RPMI8226 (cell line): ENCODE data around the gene UBE2E3.
A peak's percentile ranks its signal among the peaks of the same experiment; 100 is the strongest.
"Not testable (repeated sequence)": the region's sequence is repeated elsewhere in the genome, so short reads cannot be mapped to it uniquely, and the experiment has no call there.

Source experiments
- DNase-seq: peaks from one replicate; pipeline ENCODE4 v3.0.0-alpha.2; 2015

UBE2E3 gene

DNA sequence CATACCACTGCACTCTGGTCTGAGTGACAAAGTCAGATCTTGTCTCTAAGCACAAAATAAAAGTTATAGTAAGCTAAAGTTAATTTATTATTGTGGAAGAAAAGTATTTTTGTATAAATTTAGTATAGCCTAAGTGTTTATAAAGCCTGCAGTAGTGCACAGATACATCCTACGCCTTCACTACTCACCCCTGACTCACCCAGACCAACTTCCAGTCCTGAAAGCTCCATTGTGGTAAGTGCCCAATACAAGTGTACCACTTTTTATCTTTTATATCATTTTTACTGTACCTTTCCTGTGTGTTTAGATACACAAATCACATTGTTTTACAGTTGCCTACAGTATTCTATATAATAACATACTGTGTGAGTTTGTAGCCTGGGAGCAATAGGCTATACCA is 57.5 kb downstream of the UBE2E3 start:
- DNase-seq, result no peak

DNA sequence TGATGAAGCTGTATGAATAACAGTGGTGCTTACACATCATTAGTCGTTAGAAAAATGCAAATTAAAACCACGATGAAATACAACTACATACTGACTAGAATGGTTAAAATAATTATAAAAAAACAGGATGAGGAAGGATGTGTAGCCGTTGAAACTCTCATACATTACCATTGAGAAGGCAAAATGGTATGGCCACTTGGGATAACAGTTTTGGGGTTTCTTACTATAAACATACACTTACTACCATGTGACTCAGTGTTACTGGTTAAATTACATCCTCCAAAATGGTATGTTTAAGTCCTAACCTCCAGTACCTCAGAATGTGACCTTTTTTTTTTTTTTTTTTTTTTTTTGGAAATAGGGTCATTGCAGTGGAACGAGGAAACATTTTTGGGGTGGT is 58.4 kb downstream of the UBE2E3 start:
- no peak for DNase-seq

DNA sequence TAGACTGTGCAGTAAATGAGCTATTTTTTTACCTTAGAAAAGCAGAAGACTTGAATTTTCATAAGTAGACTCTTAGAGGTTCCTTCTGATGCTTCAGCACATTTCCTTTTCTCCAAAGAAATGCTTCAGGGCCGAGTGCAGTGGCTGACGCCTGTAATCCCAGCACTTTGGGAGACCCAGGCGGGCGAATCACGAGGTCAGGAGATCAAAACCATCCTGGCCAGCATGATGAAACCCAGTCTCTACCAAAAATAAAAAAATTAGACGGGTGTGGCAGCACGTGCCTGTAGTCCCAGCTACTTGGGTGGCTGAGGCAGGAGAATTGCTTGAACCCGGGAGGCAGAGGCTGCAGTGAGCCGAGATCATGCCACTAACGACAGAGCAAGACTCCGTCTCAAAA is 60.4 kb downstream of the UBE2E3 start:
- not testable (repeated sequence) for DNase-seq

DNA sequence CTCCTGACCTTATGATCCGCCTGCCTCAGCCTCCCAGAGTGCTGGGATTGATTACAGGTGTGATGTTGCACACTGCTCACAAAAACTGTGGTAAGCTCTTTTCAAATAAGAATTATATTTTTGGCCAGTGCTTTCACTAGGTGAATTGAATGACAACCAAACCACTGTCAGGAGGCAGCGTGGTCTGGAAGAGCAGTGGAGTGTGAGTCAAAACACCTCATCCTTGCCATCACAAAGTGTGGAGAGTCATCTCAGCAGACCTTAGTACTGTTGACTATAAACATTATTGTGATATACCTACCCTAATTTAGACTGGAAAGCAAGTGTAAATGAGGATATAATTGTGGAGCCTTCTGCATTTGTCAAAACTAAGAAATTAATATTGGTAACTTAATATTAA is 61.3 kb downstream of the UBE2E3 start:
- DNase-seq, result no peak

DNA sequence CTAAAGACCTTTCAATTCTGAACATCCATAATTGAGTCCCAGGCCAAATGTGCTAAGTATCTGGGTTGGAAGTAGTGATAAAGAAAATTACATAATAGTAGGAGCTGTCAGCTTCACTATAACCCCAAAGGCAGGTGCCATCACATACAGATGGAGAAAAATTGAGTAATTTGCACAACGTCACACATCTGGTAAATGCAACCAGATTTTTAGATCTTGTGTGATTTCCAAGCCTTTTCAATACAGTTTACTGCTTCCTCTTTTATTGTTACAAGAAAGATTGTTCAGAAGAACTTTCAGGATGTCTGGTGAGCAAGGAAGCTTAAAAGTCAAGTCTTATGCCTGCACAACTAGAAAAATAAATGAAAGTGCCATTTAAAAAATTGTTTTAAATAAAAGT is 62.3 kb downstream of the UBE2E3 start:
- DNase-seq, result no peak

DNA sequence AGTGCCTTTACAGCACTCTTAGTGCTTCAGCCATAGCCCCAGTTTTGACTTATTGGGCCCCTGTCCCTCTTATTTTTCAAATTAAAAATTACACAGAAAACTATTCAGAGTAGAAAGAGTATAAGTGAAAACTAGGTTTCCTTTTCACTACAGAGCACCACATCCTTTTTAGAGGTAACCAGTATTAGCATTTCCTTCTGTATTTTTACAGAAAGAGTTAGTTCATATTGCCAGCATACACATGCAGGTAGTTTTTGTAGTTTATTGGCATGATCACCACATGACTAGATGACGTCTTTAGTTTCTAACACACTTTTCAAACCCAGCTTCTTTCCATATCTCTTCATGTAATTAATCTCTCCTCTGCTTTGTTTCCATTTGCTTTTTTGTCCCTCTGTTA is 66.4 kb downstream of the UBE2E3 start:
- no peak for DNase-seq

DNA sequence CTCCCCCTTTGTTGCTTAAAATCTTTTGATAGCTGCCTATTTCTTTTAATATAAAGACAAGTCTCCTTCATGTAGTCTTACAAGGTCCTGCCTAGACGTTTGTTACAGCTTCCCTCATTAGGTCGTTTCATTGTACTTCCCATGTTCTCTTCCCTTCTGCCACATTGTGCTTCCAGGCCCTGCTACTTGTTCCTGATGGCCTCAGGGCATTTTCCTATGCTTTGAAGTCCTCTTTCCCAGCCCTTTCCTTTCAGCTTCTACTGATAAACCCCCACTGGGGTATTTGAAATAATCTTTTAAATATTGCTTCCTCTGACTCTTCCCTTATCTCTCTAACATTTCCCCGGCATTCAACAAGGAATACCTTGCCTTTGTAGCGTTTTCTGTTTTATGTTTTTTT is 67.4 kb downstream of the UBE2E3 start:
- DNase-seq, result no peak

DNA sequence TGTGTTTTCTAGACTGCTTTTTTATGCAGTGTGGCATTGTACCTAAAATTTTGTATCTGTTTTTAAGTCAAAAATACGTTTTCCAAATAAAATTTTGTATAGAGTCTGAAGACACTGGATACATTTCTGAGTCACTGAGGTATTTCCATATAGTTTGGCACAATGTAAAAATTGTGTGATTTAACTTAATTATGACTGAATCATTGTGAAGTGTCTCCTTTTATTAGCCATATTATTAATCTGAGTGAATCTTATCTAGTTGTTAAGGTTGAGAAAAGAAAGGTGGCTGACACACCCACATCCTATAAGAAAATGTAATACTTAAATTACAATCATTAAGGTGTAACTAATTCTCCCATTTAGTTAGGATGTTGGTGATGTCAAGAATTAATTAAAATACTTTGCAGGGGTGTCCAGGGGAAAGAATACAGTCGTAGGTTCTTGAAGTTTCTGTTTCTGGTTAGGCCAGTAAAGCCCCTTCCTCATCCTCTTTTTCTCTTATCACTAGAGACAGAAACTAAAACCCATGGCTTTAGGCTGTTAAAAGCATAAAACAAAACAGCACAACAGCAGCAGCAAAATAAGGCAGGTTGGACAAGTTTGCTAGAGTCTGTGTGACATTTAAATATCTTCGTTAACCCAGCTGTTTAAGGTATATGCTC is 71.6 kb downstream of the UBE2E3 start:
- no peak for DNase-seq

DNA sequence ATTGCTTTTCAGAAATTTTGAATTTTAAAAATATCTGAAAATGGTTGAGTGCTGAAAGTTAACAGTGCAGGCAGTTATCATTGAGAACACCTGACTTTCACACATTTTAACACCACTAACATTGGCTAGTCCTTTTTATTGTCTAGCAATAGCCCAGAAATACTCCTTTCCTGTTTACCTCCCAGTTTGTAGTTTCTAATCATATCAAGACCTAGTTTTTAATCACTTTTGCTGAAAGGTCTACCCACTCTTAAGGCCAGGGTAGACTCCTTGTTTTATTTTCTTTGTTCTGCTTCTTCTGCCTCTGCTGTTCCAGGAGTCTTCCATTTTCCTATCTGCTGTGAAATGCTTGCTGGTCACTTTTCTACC is 72.1 kb downstream of the UBE2E3 start:
- no peak for DNase-seq

DNA sequence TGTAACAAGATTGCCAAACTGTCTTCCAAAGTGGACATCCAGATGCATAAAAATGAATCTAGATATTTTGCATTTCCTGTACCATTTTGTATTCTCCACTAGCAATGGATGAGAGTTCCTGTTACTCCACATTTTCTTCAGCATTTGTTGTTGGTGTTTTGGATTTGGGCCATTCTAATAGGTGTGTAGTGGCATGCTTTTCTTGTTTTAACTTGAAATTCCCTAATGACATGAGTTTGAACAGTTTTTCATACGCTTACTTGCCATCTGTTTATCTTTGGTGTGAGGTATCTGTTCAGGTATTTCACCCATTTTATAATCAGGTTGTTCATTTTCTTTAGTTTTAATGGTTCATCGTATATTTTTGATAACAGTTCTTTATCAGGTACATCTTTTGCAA is 73.9 kb downstream of the UBE2E3 start:
- DNase-seq, result no peak

DNA sequence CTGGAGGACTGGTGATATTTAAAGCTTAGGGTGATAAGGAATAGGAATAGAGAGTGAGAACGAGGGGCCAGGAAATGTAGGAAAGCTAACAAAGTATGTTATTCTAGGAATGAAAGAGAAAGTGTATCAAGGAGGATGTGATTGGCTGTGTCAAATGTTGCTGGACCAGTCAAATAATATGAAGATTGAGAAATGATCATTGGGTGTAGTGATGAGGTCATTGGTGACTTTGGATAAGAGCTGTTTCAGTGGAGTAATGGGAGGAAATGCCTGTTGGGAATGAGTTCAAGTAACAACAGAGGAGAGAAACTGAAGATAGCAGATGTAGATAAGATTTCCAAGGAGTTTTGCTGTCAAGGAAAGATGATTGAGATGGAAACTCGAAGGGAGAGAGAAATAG is 74.4 kb downstream of the UBE2E3 start:
- no peak for DNase-seq

DNA sequence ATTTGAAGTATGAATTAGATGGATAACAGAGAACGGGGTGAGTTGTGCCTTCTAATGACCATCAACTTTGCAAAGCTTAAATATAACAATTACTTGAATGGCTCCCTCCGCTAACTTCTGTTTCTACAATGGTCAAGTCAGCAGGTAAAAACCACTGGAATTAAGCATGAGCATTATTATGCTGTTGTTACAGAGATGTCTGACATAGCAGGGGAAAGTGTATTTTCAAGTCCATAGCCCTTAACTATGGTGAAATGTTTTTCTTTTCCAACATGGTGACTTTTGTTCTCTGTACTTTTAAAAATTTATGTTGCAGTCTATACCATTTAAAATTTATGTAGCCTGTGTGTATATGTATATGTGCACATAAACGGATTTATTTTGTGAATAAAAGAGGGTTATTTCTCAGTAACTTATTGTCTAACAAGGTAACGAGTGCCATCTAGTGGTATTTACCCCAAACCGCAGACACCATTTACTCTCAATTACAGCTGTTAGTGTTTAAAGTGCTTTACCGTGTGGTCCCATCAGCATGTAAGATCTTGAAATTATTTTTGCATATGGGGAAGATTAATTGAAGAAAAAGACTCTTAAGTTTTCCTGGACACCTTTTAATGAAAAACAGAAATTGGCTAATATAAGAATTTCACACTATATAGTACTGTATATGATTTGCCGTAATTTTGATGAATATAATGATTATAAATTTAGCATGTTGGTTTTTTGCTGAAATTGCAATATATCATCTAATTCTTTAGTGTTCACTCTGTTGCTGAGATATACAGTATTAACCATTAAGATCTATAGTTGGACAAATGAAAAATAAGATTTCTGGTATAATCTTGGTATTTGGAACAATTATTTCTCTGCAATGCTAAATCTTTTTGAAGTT is 78.2 kb downstream of the UBE2E3 start:
- DNase-seq, result peak; percentile 43

DNA sequence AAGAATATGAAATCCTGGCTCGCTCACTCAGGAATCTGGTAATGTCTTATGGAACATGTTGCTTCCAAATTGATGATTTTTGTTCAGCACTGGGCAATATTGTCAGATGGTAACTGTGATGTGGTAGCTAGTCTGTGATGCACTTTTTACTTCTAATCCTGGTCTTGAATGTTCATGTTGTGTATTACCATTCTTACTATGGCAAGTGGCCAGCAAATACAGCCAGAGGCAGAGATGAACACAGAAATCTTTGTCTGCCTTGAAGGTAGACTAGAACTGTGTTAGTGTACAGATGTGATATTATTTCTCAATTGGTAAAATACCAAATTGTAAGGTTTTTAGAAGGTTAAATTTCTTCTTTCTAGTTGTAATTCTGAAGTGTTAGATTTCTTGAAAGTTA is 83.3 kb downstream of the UBE2E3 start:
- no peak for DNase-seq

DNA sequence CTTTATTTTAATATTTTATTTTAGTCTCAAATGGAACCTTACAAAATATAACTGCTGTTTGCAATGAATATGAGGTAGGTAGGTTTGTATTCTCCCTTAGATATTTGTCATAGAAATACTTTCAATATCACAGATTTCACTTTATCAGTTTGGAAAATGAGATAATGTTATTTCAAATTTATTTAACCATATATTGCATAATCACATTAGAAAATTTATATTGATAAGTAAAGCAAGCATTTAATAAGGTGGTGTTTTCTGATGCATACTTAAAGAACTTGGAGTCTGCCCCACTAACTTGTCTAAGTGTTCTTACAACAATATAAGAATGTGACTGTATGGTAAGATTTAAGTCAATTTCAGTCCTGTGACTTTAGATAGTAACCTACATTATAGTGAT is 85.1 kb downstream of the UBE2E3 start:
- DNase-seq, result no peak

DNA sequence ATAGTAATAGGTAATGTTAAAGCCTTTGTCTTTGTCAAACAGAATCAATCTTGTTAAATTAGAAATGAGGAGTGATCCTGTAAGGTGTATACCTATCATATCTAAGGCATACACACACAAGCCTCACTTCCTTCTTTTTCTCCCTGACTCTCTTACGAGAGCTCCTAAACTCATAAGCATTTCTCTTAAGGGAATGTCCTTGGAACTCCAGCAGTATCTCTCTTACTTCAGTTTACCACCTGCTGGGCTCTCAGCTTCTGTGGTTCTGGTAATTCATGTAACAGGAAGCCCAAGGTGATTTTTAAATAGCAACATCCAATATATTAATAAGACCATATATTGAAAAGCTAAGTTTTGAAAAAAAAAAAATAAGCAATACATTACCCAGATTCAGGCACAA is 85.9 kb downstream of the UBE2E3 start:
- no peak for DNase-seq

DNA sequence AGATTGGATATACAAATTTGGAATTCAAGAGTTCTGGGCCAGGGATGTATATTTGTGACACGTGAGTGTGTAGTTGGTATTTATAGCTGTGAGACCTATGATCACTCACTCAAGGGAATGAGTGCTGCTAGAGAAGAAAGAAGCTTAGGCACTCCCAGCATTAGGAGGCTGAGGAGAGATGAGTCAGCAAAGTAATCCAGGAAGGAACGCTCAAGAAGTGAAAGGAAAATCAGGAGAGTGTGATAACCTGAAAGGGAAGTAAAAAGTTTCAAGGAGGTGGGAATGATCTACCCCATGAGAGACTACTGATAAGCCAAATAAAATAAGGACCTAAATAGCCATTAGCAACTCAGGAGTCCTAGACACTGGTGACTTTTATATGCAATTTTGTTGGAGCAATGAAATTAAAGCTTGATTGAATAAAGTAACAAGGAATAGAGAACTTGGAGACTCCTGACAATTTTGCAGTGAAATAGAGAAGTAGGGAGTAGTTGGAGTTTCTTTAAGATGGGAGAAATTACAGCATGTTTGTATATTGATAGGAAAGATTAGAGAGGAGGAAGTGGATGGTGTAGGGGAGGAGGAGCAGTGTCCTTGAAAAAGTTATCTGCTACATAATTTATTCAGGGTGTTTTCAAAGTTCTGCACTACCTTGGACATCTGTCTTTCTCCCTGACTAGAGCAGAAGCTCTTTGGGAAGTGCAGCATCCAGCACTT is 89.9 kb downstream of the UBE2E3 start:
- DNase-seq, result no peak

DNA sequence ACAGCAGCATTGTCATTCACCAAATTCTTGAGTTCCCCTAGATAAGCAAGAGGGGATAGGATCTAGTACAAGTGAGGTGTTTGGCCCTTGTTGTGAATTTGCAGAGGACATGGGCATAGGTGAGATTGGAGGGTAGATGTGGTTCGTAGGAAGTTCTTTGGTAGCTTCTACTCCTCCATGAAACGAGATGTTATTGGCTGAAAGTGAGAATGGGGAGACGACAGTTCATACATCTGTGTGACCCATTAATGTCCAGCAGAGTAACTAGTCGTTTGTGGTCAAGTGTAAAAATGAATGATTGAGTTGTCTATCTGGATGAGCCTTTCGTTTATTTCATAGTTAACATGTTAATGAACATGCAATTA is 90.4 kb downstream of the UBE2E3 start:
- DNase-seq, result no peak

DNA sequence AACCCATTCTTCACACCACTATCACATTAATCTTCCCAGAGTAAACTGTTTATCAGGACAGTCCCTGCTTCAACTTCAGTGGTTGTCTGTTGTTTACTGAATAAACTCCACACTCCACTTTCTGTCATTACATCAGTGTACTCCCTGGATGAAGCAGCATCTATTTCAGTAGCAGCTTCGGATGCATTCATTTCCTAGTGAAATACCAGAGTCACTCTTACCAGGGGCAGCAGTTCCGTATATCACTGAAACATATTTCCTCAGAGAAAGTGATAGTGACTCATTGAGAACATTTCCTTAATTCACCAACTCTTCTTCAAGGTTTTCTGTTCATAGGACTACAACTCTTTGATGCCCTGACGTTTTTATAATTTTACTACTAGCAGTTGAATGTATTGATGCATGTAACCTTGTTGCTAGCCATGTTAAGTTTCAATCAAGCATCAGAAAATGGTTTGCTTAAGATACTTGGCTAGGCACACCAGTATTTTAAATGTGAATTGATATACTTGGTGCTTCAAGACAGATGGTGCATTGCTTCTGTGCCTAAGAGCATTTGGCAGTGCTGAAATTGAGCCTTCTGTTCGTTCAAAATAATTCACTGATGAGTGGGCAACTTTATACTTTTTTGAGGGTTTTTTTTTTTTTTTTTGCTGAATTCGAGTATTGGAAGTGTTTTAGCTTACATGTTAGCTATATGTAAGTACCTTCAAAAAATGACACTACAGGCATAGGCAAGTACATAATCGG is 92.3 kb downstream of the UBE2E3 start:
- no peak for DNase-seq

DNA sequence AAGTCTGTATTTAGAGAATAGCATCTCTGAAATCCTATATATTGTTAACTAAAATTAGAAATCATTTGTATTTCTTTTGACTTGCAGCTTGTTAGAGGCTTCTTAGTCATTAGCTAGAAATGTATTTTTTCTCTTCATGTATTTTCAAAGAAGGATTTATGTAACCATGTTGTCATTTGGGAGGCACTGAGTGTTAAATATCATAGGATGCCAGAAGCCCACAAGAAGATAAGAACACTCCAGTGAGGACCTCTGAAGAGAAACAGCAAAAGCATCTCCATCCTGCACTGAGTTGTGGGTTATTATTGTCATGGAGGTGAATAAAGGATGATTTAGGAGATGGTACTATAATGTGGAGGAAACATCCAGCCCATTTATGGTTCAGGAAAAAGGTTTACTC is 93.5 kb downstream of the UBE2E3 start:
- DNase-seq, result no peak

DNA sequence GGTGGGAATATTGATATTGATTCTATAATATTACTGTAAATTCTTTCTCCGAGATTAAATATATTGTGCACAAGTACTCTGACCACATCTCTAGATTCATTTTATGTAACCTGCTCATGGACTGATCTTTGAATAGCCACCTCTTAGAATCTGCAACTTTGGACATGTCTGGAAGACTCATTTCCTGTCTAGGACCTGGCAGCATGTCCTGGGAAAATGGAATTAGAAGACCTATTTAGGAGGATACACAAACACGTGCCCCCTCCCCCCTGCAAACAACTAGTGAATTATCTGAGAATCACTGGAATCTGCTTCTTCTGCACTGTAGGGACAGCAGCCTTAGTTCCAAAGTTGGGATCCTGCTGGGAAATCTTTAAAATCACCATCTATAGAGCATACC is 94.1 kb downstream of the UBE2E3 start:
- no peak for DNase-seq

DNA sequence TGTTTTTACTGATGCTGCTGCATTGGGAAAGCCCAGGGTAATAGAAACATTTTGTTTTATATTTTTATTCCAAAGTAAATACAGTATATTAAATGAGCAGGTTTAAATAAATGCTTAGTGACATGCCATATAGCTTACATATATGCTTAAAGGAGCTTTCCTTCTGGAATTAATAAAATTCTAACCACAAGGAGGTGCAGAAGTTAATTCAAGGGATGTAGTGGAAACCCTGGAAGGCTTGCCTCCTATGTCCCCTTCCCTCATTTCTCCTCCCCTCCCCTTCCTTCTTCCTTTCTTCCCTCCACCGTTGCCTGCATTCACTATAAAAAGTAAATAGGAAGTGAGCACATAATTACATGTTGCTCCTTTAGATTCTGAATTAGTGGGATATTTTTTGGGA is 96.3 kb downstream of the UBE2E3 start:
- DNase-seq, result no peak

DNA sequence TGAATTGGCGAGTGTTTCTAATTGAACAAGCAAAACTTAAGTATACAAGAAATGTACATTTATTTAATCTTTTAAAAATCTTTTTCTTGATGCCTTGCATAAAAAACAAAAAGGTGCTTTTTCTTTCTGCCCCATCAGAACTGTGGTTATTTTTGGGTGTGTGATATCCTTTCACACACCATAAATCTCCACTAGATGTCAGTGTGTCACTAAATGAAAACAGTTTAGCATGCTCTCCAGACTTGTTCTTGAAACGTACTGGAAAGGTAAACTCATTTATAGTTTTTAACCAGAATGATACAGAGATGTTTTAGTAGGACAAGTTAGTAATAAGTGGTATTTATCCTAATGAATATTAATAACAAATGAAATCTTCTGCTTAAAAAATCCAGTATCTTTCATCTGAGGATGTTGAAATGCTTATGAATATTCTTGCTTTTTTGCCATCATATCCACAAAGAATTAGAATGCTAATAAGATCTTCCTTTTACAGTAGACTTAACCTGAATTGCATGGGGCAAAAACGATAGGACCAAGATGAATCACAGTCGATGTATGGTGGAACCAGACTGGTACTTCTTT is 96.8 kb downstream of the UBE2E3 start:
- DNase-seq, result peak; percentile 64

DNA sequence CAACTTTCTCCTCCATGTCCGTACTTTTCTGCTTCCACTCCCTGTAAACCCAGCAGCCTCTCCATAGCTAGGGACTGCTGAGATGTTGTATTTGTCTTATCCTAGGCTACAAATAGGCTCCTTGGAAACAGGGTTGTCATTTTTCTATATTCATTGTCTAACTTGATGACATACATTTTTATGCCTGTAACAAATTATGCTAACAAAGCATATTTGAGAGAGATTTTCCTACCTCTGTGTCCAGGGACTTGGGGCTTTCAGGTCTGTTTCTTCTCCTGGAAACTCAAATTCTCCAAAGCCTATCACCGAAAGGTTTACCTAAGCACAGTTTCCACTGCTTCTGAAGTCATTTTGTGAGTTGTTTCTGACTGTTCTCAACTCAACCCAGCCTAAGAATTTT is 102.7 kb downstream of the UBE2E3 start:
- DNase-seq, result no peak
